ENCODE measurements around the gene CFDP1.
"Not testable (repeated sequence)": the region's sequence is repeated elsewhere in the genome, so short reads cannot be mapped to it uniquely, and the experiment has no call there.

DNA sequence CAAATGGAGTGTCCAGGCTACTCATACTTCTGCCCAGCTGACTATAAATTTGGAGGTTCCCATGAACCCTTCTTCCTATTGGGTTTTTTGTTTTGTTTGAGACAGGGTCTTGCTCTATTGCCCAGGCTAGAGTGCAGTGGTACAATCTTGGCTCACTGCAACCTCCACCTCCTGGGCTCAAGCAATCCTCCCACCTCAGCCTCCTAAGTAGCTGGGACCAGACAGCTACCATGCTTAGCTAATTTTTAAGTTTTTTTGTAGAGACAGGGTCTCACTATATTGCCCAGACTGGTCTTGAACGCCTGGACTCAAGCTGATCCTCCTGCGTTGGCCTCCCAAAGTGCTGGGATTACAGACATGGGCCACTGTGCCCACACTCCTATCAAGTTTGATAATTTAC is 152.3 kb downstream of the CFDP1 start:
- TF ChIP-seq, protein P1, sequence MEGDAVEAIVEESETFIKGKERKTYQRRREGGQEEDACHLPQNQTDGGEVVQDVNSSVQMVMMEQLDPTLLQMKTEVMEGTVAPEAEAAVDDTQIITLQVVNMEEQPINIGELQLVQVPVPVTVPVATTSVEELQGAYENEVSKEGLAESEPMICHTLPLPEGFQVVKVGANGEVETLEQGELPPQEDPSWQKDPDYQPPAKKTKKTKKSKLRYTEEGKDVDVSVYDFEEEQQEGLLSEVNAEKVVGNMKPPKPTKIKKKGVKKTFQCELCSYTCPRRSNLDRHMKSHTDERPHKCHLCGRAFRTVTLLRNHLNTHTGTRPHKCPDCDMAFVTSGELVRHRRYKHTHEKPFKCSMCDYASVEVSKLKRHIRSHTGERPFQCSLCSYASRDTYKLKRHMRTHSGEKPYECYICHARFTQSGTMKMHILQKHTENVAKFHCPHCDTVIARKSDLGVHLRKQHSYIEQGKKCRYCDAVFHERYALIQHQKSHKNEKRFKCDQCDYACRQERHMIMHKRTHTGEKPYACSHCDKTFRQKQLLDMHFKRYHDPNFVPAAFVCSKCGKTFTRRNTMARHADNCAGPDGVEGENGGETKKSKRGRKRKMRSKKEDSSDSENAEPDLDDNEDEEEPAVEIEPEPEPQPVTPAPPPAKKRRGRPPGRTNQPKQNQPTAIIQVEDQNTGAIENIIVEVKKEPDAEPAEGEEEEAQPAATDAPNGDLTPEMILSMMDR (IDR thresholded peaks at IDR 0.05; ENCODE audit: low read depth, low read length): not testable (repeated sequence)
- not testable (repeated sequence) for TF ChIP-seq EZH2phosphoT487 (IDR thresholded peaks at IDR 0.05; ENCODE audit: low read depth)

Measured in OCI-LY3 (cell line).